B cell (primary cell): Measurements from ENCODE around the gene TP53TG5. TPM values are rescaled to one million over a fixed set of nuclear protein-coding genes. Genes with fewer than 3 reads are reported as not detected.

Experiments used
- ATAC-seq: fragments of 200-7000 bp; cut with Tn5 transposase; one replicate; pipeline ENCODE4 v1.10.0; 2021; ENCODE audit warnings: low read depth, mild to moderate bottlenecking, moderate number of reproducible peaks, moderate library complexity
- CTCF ChIA-PET: fragments of 350-600 bp; sonication (Branson Sonifier 250); formaldehyde crosslinking; loops from one replicate; lab custom pipeline; 2021; ENCODE audit warnings: antibody characterized with exemption, inconsistent platforms; lab: Charles Lee
- POLR2A ChIA-PET: fragments of 350-600 bp; sonication (Branson Sonifier 250); formaldehyde crosslinking; loops from one replicate; lab custom pipeline; 2021; ENCODE audit warnings: antibody characterized with exemption; lab: Charles Lee
- DNase-seq: peaks from one replicate; pipeline ENCODE4 v3.0.0; 2013
- H2AFZ ChIP-seq: 2 replicates; pipeline ENCODE4 v1.6.1; 2012; ENCODE audit warnings: mild to moderate bottlenecking, low read depth, low read length; ENCODE audit not compliant: insufficient read depth, poor library complexity, severe bottlenecking
- H3K27ac ChIP-seq, 2 donors: 1 replicate in 1 of 2; 2 replicates in 1 of 2; pipeline ENCODE4 v1.5.1; 2012 to 2013; ENCODE audit warnings: low read length in 2 of 2, mild to moderate bottlenecking in 2 of 2, moderate library complexity in 1 of 2
- H3K27me3 ChIP-seq, 4 experiments: fragments of 200-600 bp in 1 of 4; sonication (generic) in 1 of 4; replicated peaks in 1 of 4; 1 replicate in 2 of 4; 2 replicates in 2 of 4; pipeline versions ENCODE4 v1.6.1 to v1.7.0; 2013 to 2016; ENCODE audit warnings: low read length in 3 of 4, mild to moderate bottlenecking in 2 of 4, mixed read lengths in 1 of 4, moderate library complexity in 1 of 4; ENCODE audit not compliant: insufficient read depth in 4 of 4, control insufficient read depth in 3 of 4; ENCODE audit errors: control extremely low read depth in 1 of 4
- H3K36me3 ChIP-seq, 2 experiments: replicated peaks in 1 of 2; 1 replicate in 1 of 2; 2 replicates in 1 of 2; pipeline versions ENCODE4 v1.6.1 to v1.7.1; 2013; ENCODE audit warnings: low read length in 1 of 2; ENCODE audit not compliant: insufficient read depth in 2 of 2, control insufficient read depth in 1 of 2; ENCODE audit errors: control extremely low read depth in 1 of 2, extremely low read depth in 1 of 2
- H3K4me1 ChIP-seq, 2 donors: fragments of 200-600 bp in 1 of 2; sonication (generic) in 1 of 2; 1 replicate in 1 of 2; 2 replicates in 1 of 2; pipeline versions ENCODE4 v1.5.1 to v1.6.1; 2013 to 2017; ENCODE audit warnings: low read length in 2 of 2; ENCODE audit not compliant: control insufficient read depth in 2 of 2, insufficient read depth in 2 of 2
- H3K4me2 ChIP-seq: replicated peaks from 2 replicates; pipeline ENCODE3; 2012; ENCODE audit warnings: mild to moderate bottlenecking, low read depth, low read length; ENCODE audit not compliant: poor library complexity, severe bottlenecking
- H3K4me3 ChIP-seq, 5 experiments: fragments of 200-600 bp in 1 of 5; sonication (generic) in 1 of 5; 1 replicate in 3 of 5; 2 replicates in 2 of 5; pipeline versions ENCODE4 v1.5.1 to v1.7.0; 2011 to 2016; ENCODE audit warnings: low read length in 4 of 5, mild to moderate bottlenecking in 4 of 5, low read depth in 2 of 5, control low read depth in 1 of 5, moderate library complexity in 1 of 5; ENCODE audit not compliant: insufficient read depth in 1 of 5; ENCODE audit errors: control extremely low read depth in 1 of 5, extremely low read depth in 1 of 5
- H3K79me2 ChIP-seq: fragments of 200-600 bp; sonication (generic); one replicate; pipeline ENCODE4 v1.6.0; 2016; ENCODE audit warnings: low read length; ENCODE audit not compliant: control insufficient read depth, insufficient read depth
- H3K9ac ChIP-seq: fragments of 200-600 bp; sonication (generic); 2 replicates; pipeline ENCODE4 v1.6.1; 2017; ENCODE audit warnings: mild to moderate bottlenecking, low read length, moderate library complexity
- H3K9me3 ChIP-seq, 3 donors: one replicate each; pipeline versions ENCODE4 v1.6.1 to v1.7.1; 2013; ENCODE audit warnings: low read length in 2 of 3; ENCODE audit not compliant: control insufficient read depth in 2 of 3, insufficient read depth in 1 of 3; ENCODE audit errors: control extremely low read depth in 1 of 3
- H4K20me1 ChIP-seq: 2 replicates; pipeline ENCODE4 v1.6.0; 2012; ENCODE audit warnings: mild to moderate bottlenecking, low read length; ENCODE audit not compliant: insufficient read depth, control insufficient read depth, poor library complexity, severe bottlenecking
- H3K27ac Mint-ChIP-seq: one replicate; pipeline ENCODE4 v1.8.0; 2021; ENCODE audit warnings: mixed read lengths
- H3K27me3 Mint-ChIP-seq: one replicate; pipeline ENCODE4 v1.8.0; 2021; ENCODE audit warnings: mixed read lengths
- H3K4me1 Mint-ChIP-seq: one replicate; pipeline ENCODE4 v1.8.0; 2021; ENCODE audit warnings: mixed read lengths
- H3K4me3 Mint-ChIP-seq: one replicate; pipeline ENCODE4 v1.8.0; 2021; ENCODE audit warnings: mixed read lengths
- H3K9me3 Mint-ChIP-seq: one replicate; pipeline ENCODE4 v1.8.0; 2022; ENCODE audit warnings: mixed read lengths; ENCODE audit not compliant: insufficient read depth
- EZH2 ChIP-seq: IDR thresholded peaks from 2 replicates; pipeline ENCODE4 v1.6.1; 2012; ENCODE audit warnings: borderline replicate concordance, low read depth, mild to moderate bottlenecking, moderate library complexity, low read length; ENCODE audit not compliant: insufficient read depth, poor library complexity, severe bottlenecking
- WGBS: methylation state at CpG from one replicate; pipeline ENCODE4 v1.1.5; 2013; ENCODE audit warnings: missing lambda C conversion rate; ENCODE audit not compliant: insufficient coverage; 5-methylcytosine and 5-hydroxymethylcytosine counted together
- intact Hi-C: fragments of 100-400 bp; cut with micrococcal nuclease; formaldehyde crosslinking; loops from one replicate; pipeline ENCODE4 v1.10.0; 2022
- polyA plus RNA-seq: library from polyadenylated mRNA; depleted of rRNA; stranded (reverse); fragments of >200 nt; gene quantifications from 2 replicates; pipeline ENCODE4 v1.2.3, GENCODE V29; 2012
- total RNA-seq, 2 donors: library from RNA; stranded (reverse); fragments of 120-200 nt in 1 of 2; gene quantifications; 1 replicate in 1 of 2; 2 replicates in 1 of 2; pipeline versions ENCODE4 v1.2.3 to v1.2.4, GENCODE V29; 2013 to 2022
- TF ChIP-seq, protein P1 (sequence below): fragments of 200-600 bp; IDR thresholded peaks from one replicate; pipeline ENCODE4 v1.8.0; 2022; ENCODE audit warnings: antibody characterized with exemption, mild to moderate bottlenecking

TP53TG5 gene
- total and polyA plus RNA-seq, 2 donors (not counting 1 experiment from before 2014, with no cell fraction given), result not detected

DNA sequence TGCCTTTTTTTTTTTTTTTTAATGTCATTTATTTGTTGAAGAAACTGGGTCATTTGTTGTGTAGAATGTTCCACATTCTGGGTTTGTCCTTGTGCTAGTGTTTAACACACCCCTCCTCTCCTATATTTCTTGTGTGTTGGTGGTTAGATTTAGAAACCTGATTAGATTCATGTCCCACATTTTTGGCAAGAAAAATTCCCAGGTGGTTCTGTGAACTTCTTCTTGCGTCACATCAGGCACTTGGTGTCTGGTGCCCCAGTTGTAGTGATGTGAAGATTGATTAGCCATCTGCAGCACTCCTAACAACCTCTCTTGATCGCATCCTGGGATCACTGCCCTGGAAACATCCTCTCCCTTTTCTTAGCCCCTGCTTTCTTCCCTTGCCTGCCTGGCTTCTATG lies 45.6 kb upstream of the TP53TG5 start:
- DNase-seq (no peak), ATAC-seq (no peak)
- no peak overlapping the region for H3K27ac Mint-ChIP-seq
- POLR2A ChIA-PET, result no interaction called here
- Histone ChIP-seq H3K27ac (no peak overlapping the region), H3K4me3 (no peak overlapping the region), H4K20me1 (peaks cover 6% of the 10 kb centered on the region), H3K79me2 (no peaks in the 10 kb centered on the region), H3K9ac (no peak overlapping the region), H2AFZ (no peak overlapping the region), H3K4me2 (no peak overlapping the region), H3K9me3 (no peaks in the 10 kb centered on the region), H3K36me3 (peaks cover 21 to 68% of the 10 kb centered on the region in 2 experiments), H3K27me3 (no peaks in the 10 kb centered on the region), H3K4me1 (peaks cover 5 to 18% of the 10 kb centered on the region in 2 donors)
- intact Hi-C loops, result no loop called here
- no peak for TF ChIP-seq EZH2
- TF ChIP-seq, protein P1, sequence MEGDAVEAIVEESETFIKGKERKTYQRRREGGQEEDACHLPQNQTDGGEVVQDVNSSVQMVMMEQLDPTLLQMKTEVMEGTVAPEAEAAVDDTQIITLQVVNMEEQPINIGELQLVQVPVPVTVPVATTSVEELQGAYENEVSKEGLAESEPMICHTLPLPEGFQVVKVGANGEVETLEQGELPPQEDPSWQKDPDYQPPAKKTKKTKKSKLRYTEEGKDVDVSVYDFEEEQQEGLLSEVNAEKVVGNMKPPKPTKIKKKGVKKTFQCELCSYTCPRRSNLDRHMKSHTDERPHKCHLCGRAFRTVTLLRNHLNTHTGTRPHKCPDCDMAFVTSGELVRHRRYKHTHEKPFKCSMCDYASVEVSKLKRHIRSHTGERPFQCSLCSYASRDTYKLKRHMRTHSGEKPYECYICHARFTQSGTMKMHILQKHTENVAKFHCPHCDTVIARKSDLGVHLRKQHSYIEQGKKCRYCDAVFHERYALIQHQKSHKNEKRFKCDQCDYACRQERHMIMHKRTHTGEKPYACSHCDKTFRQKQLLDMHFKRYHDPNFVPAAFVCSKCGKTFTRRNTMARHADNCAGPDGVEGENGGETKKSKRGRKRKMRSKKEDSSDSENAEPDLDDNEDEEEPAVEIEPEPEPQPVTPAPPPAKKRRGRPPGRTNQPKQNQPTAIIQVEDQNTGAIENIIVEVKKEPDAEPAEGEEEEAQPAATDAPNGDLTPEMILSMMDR, result no peak
- no peaks in the 10 kb centered on the region for H3K9me3 Mint-ChIP-seq
- no peak overlapping the region for H3K4me3 Mint-ChIP-seq
- H3K27me3 Mint-ChIP-seq, result no peaks in the 10 kb centered on the region
- WGBS, result 100% methylated on average over 1 of the region's 2 CpGs
- H3K4me1 Mint-ChIP-seq, result peaks cover 18% of the 10 kb centered on the region
- CTCF ChIA-PET, result no interaction called here

DNA sequence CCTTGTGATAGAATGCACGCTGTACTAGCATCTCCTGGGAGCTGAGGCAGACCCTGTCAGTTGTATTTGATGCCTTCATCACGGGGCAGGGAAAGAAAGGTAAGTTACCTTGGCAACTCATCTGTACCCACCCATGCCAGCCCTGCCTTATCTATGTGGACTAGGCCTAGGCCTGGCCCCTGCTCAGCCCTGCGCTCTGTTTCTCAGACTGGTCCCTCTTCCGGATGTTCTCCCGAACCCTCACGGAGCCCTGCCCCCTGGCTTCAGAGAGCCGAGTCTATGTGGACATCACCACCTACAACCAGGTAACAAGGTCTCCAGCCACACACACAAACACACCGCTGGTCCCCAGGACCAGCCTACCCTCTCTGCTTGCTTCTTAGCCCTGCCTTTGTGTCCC lies 42.0 kb upstream of the TP53TG5 start:
- WGBS, result 94% methylated on average over 7 of the region's 8 CpGs
- Histone ChIP-seq H2AFZ (no peak overlapping the region), H4K20me1 (peaks cover 8% of the 10 kb centered on the region), H3K36me3 (peaks cover 20 to 51% of the 10 kb centered on the region in 2 experiments), H3K9me3 (no peaks in the 10 kb centered on the region), H3K27ac (peak overlapping the region; percentile 30 to 45), H3K4me2 (no peak overlapping the region), H3K27me3 (no peaks in the 10 kb centered on the region), H3K4me3 (no peak overlapping the region), H3K9ac (no peak overlapping the region), H3K79me2 (peaks cover 29% of the 10 kb centered on the region), H3K4me1 (peaks cover 28 to 38% of the 10 kb centered on the region in 2 donors)
- CTCF ChIA-PET, result interaction anchor here (0.7 to 8.3 kb wide), 8 partner anchors 14 to 97 kb away, joined by 3 to 98 read pairs (median 4); partner anchors contain the start of gene SYS1
- Mint-ChIP-seq H3K27ac (peak overlapping the region; percentile 91), H3K4me3 (no peak overlapping the region), H3K4me1 (peaks cover 49% of the 10 kb centered on the region), H3K27me3 (no peaks in the 10 kb centered on the region), H3K9me3 (no peaks in the 10 kb centered on the region)
- no peak for ATAC-seq
- POLR2A ChIA-PET, result interaction anchor here (1.0 to 3.0 kb wide), 7 partner anchors 9 to 57 kb away, joined by 3 to 11 read pairs (median 5); partner anchors contain the start of gene SYS1
- intact Hi-C loops, result no loop called here
- no peak for TF ChIP-seq EZH2
- TF ChIP-seq, protein P1, result no peak
- DNase-seq, result no peak
